IMR-90 (cell line): ENCODE measurements around the gene PRCP. TPM values are rescaled to one million over a fixed set of nuclear protein-coding genes. Genes with fewer than 3 reads are reported as not detected.

ENCODE experiments used
- ATAC-seq: fragments of 200-7000 bp; cut with Tn5 transposase; 2 replicates; pipeline ENCODE4 v1.9.1; 2020; ENCODE audit warnings: low read depth, mild to moderate bottlenecking, moderate library complexity
- BruUV-seq: library from RNA; stranded (reverse); fragments of 400-500 nt; replicated peaks from 2 replicates; lab custom pipeline; 2021; lab: Mats Ljungman, UMichigan
- CTCF ChIA-PET: fragments of 300-600 bp; formaldehyde crosslinking; extraction: SDS; loops from one replicate; lab custom pipeline; 2021; ENCODE audit warnings: antibody characterized with exemption; lab: Yijun Ruan, JAX
- POLR2A ChIA-PET: fragments of 300-600 bp; sonication (Branson Sonifier 250); formaldehyde crosslinking; loops from one replicate; lab custom pipeline; 2022; ENCODE audit warnings: antibody characterized with exemption; ENCODE audit not compliant: unreplicated experiment; lab: Charles Lee
- DNase-seq: peaks from one replicate; pipeline ENCODE4 v3.0.0; 2013
- H2AFZ ChIP-seq: replicated peaks from 2 replicates; pipeline ENCODE3; 2013; ENCODE audit warnings: low read length, mild to moderate bottlenecking; ENCODE audit not compliant: poor library complexity
- H2AK5ac ChIP-seq: 2 replicates; pipeline ENCODE4 v1.6.1; 2013; ENCODE audit warnings: low read depth, low read length, inconsistent platforms
- H2AK9ac ChIP-seq: replicated peaks from 2 replicates; pipeline ENCODE3; 2013; ENCODE audit warnings: mild to moderate bottlenecking, low read depth, low read length, moderate library complexity; ENCODE audit not compliant: poor library complexity
- H2BK120ac ChIP-seq: 2 replicates; pipeline ENCODE4 v1.6.1; 2013; ENCODE audit warnings: low read depth, low read length, inconsistent platforms
- H2BK15ac ChIP-seq: 3 replicates; pipeline ENCODE4 v1.6.1; 2013; ENCODE audit warnings: low read depth, low read length, inconsistent platforms
- H2BK20ac ChIP-seq: 2 replicates; pipeline ENCODE4 v1.6.1; 2013; ENCODE audit warnings: low read depth, mild to moderate bottlenecking, inconsistent platforms, low read length, moderate library complexity
- H2BK5ac ChIP-seq: 2 replicates; pipeline ENCODE4 v1.6.1; 2013; ENCODE audit warnings: mild to moderate bottlenecking, low read depth, low read length, inconsistent platforms; ENCODE audit not compliant: poor library complexity, severe bottlenecking
- H3K14ac ChIP-seq: replicated peaks from 2 replicates; pipeline ENCODE4 v1.6.1; 2013; ENCODE audit warnings: low read depth, low read length, inconsistent platforms
- H3K18ac ChIP-seq: 2 replicates; pipeline ENCODE4 v1.6.1; 2013; ENCODE audit warnings: low read depth, low read length, control low read depth
- H3K23ac ChIP-seq: 2 replicates; pipeline ENCODE4 v1.6.1; 2013; ENCODE audit warnings: low read depth, low read length, inconsistent platforms
- H3K27ac ChIP-seq: 2 replicates; pipeline ENCODE4 v1.5.1; 2013; ENCODE audit warnings: mild to moderate bottlenecking, control low read depth, low read length; ENCODE audit not compliant: insufficient read depth
- H3K27me3 ChIP-seq: 2 replicates; pipeline ENCODE4 v1.6.1; 2013; ENCODE audit warnings: low read length; ENCODE audit not compliant: control insufficient read depth, insufficient read depth
- H3K36me3 ChIP-seq: 2 replicates; pipeline ENCODE4 v1.6.1; 2013; ENCODE audit warnings: low read length, mixed read lengths; ENCODE audit not compliant: control insufficient read depth, insufficient read depth
- H3K4ac ChIP-seq: 2 replicates; pipeline ENCODE4 v1.6.1; 2013; ENCODE audit warnings: low read depth, low read length, inconsistent platforms
- H3K4me1 ChIP-seq: 2 replicates; pipeline ENCODE4 v1.6.1; 2013; ENCODE audit warnings: low read length, mixed read lengths; ENCODE audit not compliant: control insufficient read depth, insufficient read depth
- H3K4me2 ChIP-seq: 2 replicates; pipeline ENCODE4 v1.6.1; 2013; ENCODE audit warnings: low read depth, mild to moderate bottlenecking, control low read depth, low read length, moderate library complexity
- H3K4me3 ChIP-seq: 2 replicates; pipeline ENCODE4 v1.5.1; 2013; ENCODE audit warnings: low read depth, mild to moderate bottlenecking, control low read depth, low read length, moderate library complexity; ENCODE audit not compliant: insufficient read depth
- H3K56ac ChIP-seq: 2 replicates; pipeline ENCODE4 v1.6.1; 2013; ENCODE audit warnings: low read length, inconsistent platforms; ENCODE audit not compliant: insufficient read depth; ENCODE audit errors: extremely low read depth
- H3K79me1 ChIP-seq, 2 experiments: 2 replicates each; pipeline ENCODE4 v1.6.1; 2013; ENCODE audit warnings: low read length in 2 of 2, inconsistent platforms in 1 of 2, low read depth in 1 of 2
- H3K9ac ChIP-seq: 2 replicates; pipeline ENCODE4 v1.6.1; 2013; ENCODE audit warnings: low read depth, low read length, control low read depth
- H3K9me1 ChIP-seq: 2 replicates; pipeline ENCODE4 v1.6.1; 2013; ENCODE audit warnings: low read length, inconsistent platforms; ENCODE audit not compliant: insufficient read depth
- H3K9me3 ChIP-seq: 2 replicates; pipeline ENCODE4 v1.6.1; 2013; ENCODE audit warnings: low read length; ENCODE audit not compliant: control insufficient read depth, insufficient read depth
- H4K20me1 ChIP-seq: 2 replicates; pipeline ENCODE4 v1.6.1; 2013; ENCODE audit warnings: low read length, inconsistent platforms; ENCODE audit not compliant: insufficient read depth
- H4K5ac ChIP-seq: 2 replicates; pipeline ENCODE4 v1.6.1; 2013; ENCODE audit warnings: mild to moderate bottlenecking, low read depth, low read length, control low read depth
- H4K8ac ChIP-seq, 2 experiments: 2 replicates each; pipeline ENCODE4 v1.6.1; 2013; ENCODE audit warnings: low read depth in 2 of 2, low read length in 2 of 2, control low read depth in 1 of 2, inconsistent platforms in 1 of 2
- H4K91ac ChIP-seq: 2 replicates; pipeline ENCODE4 v1.6.1; 2013; ENCODE audit warnings: low read depth, low read length, inconsistent platforms; ENCODE audit not compliant: insufficient read depth
- CHD1 ChIP-seq: IDR thresholded peaks from 2 replicates; pipeline ENCODE4 v1.6.1; 2012; ENCODE audit warnings: low read depth, low read length, improper control_type of control experiment
- MAZ ChIP-seq: IDR thresholded peaks from 2 replicates; pipeline ENCODE4 v1.6.1; 2012; ENCODE audit warnings: low read depth, mild to moderate bottlenecking, low read length, improper control_type of control experiment, moderate library complexity, borderline replicate concordance
- MXI1 ChIP-seq: IDR thresholded peaks from 2 replicates; pipeline ENCODE4 v1.6.1; 2012; ENCODE audit warnings: low read depth, mild to moderate bottlenecking, low read length, moderate library complexity, borderline replicate concordance
- NFE2L2 ChIP-seq: fragments of 150-350 bp; IDR thresholded peaks from 2 replicates; pipeline ENCODE4 v1.6.1; 2016; ENCODE audit warnings: low read depth, mild to moderate bottlenecking, low read length
- RAD21 ChIP-seq: IDR thresholded peaks from 2 replicates; pipeline ENCODE4 v1.6.1; 2012; ENCODE audit warnings: low read length, improper control_type of control experiment
- RCOR1 ChIP-seq: IDR thresholded peaks from 2 replicates; pipeline ENCODE4 v1.6.1; 2012; ENCODE audit warnings: mild to moderate bottlenecking, low read length, improper control_type of control experiment; ENCODE audit not compliant: insufficient replicate concordance
- RFX5 ChIP-seq: IDR thresholded peaks from 2 replicates; pipeline ENCODE4 v1.8.0; 2012; ENCODE audit warnings: low read depth, mild to moderate bottlenecking, low read length, moderate library complexity
- WGBS, 2 experiments: methylation state at CpG; one replicate each; pipeline versions ENCODE4 v1.1.5 to v1.1.7; 2013; ENCODE audit warnings: missing lambda C conversion rate in 2 of 2; ENCODE audit not compliant: insufficient read length in 1 of 2; ENCODE audit errors: extremely low coverage in 2 of 2; 5-methylcytosine and 5-hydroxymethylcytosine counted together
- dilution Hi-C: fragments of 300-500 bp; cut with HindIII; formaldehyde crosslinking; loops from one replicate; pipeline ENCODE4 v1.14.3; 2018; ENCODE audit warnings: low sequenced_read_pairs; ENCODE audit not compliant: unreplicated experiment
- in situ Hi-C: fragments of 300-500 bp; cut with MboI; formaldehyde crosslinking; loops from 3 replicates; pipeline ENCODE4 v1.14.3; 2019; ENCODE audit warnings: low sequenced_read_pairs, inconsistent platforms, mixed read lengths
- intact Hi-C: fragments of 100-400 bp; cut with micrococcal nuclease; formaldehyde crosslinking; loops from 2 replicates; pipeline ENCODE4 v1.10.0; 2022
- polyA plus RNA-seq, 3 experiments: library from polyadenylated mRNA; depleted of rRNA; stranded (reverse); fragments of >200 nt; gene quantifications; 2 replicates each; pipeline ENCODE4 v1.2.3, GENCODE V29; 2012; ENCODE audit warnings: low replicate concordance in 1 of 3
- total RNA-seq: library from RNA; depleted of rRNA; stranded (reverse); fragments of >200 nt; gene quantifications from 2 replicates; pipeline ENCODE4 v1.2.3, GENCODE V29; 2012
- TF ChIP-seq, protein P1 (sequence below): fragments of 150-350 bp; IDR thresholded peaks from 2 replicates; pipeline ENCODE4 v1.6.1; 2016; ENCODE audit warnings: low read depth, mild to moderate bottlenecking, low read length, moderate library complexity, borderline replicate concordance
- TF ChIP-seq, protein P2 (sequence below): fragments of 150-350 bp; IDR thresholded peaks from 2 replicates; pipeline ENCODE4 v1.6.1; 2017; ENCODE audit warnings: mild to moderate bottlenecking, antibody characterized with exemption, low read length, low read depth
- TF ChIP-seq, protein P3 (sequence below): conservative IDR thresholded peaks from 2 replicates; pipeline ENCODE4 v1.5.1; 2012; ENCODE audit warnings: mild to moderate bottlenecking, low read depth, low read length, improper control_type of control experiment

The PRCP gene
- total and polyA plus RNA-seq, 2 of the 4 experiments (the other 2 are of a cell fraction), result 31.7 to 64.9 TPM

- no peak for TF ChIP-seq MXI1
- TF ChIP-seq, protein P1, sequence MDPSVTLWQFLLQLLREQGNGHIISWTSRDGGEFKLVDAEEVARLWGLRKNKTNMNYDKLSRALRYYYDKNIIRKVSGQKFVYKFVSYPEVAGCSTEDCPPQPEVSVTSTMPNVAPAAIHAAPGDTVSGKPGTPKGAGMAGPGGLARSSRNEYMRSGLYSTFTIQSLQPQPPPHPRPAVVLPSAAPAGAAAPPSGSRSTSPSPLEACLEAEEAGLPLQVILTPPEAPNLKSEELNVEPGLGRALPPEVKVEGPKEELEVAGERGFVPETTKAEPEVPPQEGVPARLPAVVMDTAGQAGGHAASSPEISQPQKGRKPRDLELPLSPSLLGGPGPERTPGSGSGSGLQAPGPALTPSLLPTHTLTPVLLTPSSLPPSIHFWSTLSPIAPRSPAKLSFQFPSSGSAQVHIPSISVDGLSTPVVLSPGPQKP, result no peak
Measured at GRCh38 chr11:82794490-82794889, 105.7 kb downstream of the PRCP start (continued).

- POLR2A ChIA-PET, result no interaction called here
- TF ChIP-seq NFE2L2, result no peak
- TF ChIP-seq, protein P2, sequence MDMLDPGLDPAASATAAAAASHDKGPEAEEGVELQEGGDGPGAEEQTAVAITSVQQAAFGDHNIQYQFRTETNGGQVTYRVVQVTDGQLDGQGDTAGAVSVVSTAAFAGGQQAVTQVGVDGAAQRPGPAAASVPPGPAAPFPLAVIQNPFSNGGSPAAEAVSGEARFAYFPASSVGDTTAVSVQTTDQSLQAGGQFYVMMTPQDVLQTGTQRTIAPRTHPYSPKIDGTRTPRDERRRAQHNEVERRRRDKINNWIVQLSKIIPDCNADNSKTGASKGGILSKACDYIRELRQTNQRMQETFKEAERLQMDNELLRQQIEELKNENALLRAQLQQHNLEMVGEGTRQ, result no peak
- no peak for TF ChIP-seq RCOR1
- TF ChIP-seq MXI1, result no peak
- TF ChIP-seq RFX5, result no peak
- TF ChIP-seq CHD1, result no peak
- TF ChIP-seq, protein P1, result no peak
- TF ChIP-seq RAD21, result no peak
- TF ChIP-seq, protein P3, sequence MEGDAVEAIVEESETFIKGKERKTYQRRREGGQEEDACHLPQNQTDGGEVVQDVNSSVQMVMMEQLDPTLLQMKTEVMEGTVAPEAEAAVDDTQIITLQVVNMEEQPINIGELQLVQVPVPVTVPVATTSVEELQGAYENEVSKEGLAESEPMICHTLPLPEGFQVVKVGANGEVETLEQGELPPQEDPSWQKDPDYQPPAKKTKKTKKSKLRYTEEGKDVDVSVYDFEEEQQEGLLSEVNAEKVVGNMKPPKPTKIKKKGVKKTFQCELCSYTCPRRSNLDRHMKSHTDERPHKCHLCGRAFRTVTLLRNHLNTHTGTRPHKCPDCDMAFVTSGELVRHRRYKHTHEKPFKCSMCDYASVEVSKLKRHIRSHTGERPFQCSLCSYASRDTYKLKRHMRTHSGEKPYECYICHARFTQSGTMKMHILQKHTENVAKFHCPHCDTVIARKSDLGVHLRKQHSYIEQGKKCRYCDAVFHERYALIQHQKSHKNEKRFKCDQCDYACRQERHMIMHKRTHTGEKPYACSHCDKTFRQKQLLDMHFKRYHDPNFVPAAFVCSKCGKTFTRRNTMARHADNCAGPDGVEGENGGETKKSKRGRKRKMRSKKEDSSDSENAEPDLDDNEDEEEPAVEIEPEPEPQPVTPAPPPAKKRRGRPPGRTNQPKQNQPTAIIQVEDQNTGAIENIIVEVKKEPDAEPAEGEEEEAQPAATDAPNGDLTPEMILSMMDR, result no peak
- no peak for TF ChIP-seq MAZ
Measured at GRCh38 chr11:82792822-82793569, 107.2 kb downstream of the PRCP start.

More at GRCh38 chr11:82792822-82793569, 107.2 kb downstream of the PRCP start:
- BruUV-seq, result no TSS peak
- Histone ChIP-seq H3K56ac (no peak overlapping the region), H3K9ac (no peak overlapping the region), H4K5ac (no peak overlapping the region), H3K36me3 (no peaks in the 10 kb centered on the region), H3K4me1 (no peaks in the 10 kb centered on the region), H2AK9ac (no peak overlapping the region), H3K9me3 (no peaks in the 10 kb centered on the region), H3K23ac (no peak overlapping the region), H2AFZ (no peak overlapping the region), H3K18ac (no peak overlapping the region), H3K4me3 (no peak overlapping the region), H2BK20ac (no peak overlapping the region), H2BK5ac (no peak overlapping the region), H3K27ac (no peak overlapping the region), H2BK120ac (no peak overlapping the region), H3K4me2 (no peak overlapping the region), H3K27me3 (peaks cover 11% of the 10 kb centered on the region), H3K14ac (no peak overlapping the region), H4K91ac (no peak overlapping the region), H4K20me1 (no peaks in the 10 kb centered on the region), H4K8ac (no peak overlapping the region), H3K79me1 (no peaks in the 10 kb centered on the region), H2BK15ac (no peak overlapping the region), H3K4ac (no peak overlapping the region), H3K9me1 (no peaks in the 10 kb centered on the region), H2AK5ac (no peak overlapping the region)
- CTCF ChIA-PET, result no interaction called here
- intact Hi-C loops (no loop called here), in situ Hi-C loops (no loop called here), dilution Hi-C loops (no loop called here)
- ATAC-seq, result no peak
- no CpG with 5 or more reads among the region's 6 CpGs for WGBS, 2 experiments
- no peak for DNase-seq
